GM21529 (cell line): Measurements from ENCODE around the gene AGBL4.
A peak's percentile ranks its signal among the peaks of the same experiment; 100 is the strongest.

Experiments used
- ATAC-seq: cut with Tn5 transposase; IDR thresholded peaks from one replicate; pipeline ENCODE4 v1.9.1; 2021; ENCODE audit not compliant: unreplicated experiment

Gene AGBL4

GRCh38 chr1:48851638-48852037, 1172.1 kb downstream of the AGBL4 start:
- ATAC-seq: no peak

GRCh38 chr1:48848035-48848434, 1175.7 kb downstream of the AGBL4 start:
- no peak for ATAC-seq

- ATAC-seq: no peak
Measured at GRCh38 chr1:48846441-48846840, 1177.3 kb downstream of the AGBL4 start.

- no peak for ATAC-seq
Measured at GRCh38 chr1:48844187-48844586, 1179.6 kb downstream of the AGBL4 start.

- ATAC-seq: no peak
Measured at GRCh38 chr1:48841966-48842365, 1181.8 kb downstream of the AGBL4 start.

- no peak for ATAC-seq
Measured at GRCh38 chr1:48841461-48841860, 1182.3 kb downstream of the AGBL4 start.

GRCh38 chr1:48831120-48831978, 1192.4 kb downstream of the AGBL4 start:
- no peak for ATAC-seq

GRCh38 chr1:48830715-48831114, 1193.0 kb downstream of the AGBL4 start:
- ATAC-seq: no peak

GRCh38 chr1:48829446-48829845, 1194.3 kb downstream of the AGBL4 start:
- no peak for ATAC-seq

GRCh38 chr1:48823168-48823567, 1200.6 kb downstream of the AGBL4 start:
- ATAC-seq: no peak

- ATAC-seq: no peak
Measured at GRCh38 chr1:48820491-48820890, 1203.3 kb downstream of the AGBL4 start.

GRCh38 chr1:48817505-48818114, 1206.1 kb downstream of the AGBL4 start:
- peak; percentile 79 for ATAC-seq

- ATAC-seq: no peak
Measured at GRCh38 chr1:48810740-48811139, 1213.0 kb downstream of the AGBL4 start.

GRCh38 chr1:48808496-48808895, 1215.3 kb downstream of the AGBL4 start:
- ATAC-seq: no peak

GRCh38 chr1:48807554-48808260, 1216.0 kb downstream of the AGBL4 start:
- ATAC-seq: no peak

GRCh38 chr1:48803474-48803873, 1220.3 kb downstream of the AGBL4 start:
- no peak for ATAC-seq

- ATAC-seq: no peak
Measured at GRCh38 chr1:48794816-48795215, 1228.9 kb downstream of the AGBL4 start.

GRCh38 chr1:48793863-48794262, 1229.9 kb downstream of the AGBL4 start:
- peak; percentile 86 for ATAC-seq

GRCh38 chr1:48792961-48793360, 1230.8 kb downstream of the AGBL4 start:
- no peak for ATAC-seq

- ATAC-seq: peak; percentile 42
Measured at GRCh38 chr1:48790397-48790796, 1233.4 kb downstream of the AGBL4 start.

GRCh38 chr1:48789903-48790302, 1233.9 kb downstream of the AGBL4 start:
- ATAC-seq: peak; percentile 15

GRCh38 chr1:48785869-48786268, 1237.9 kb downstream of the AGBL4 start:
- no peak for ATAC-seq
